Testis (tissue), 2 donors: Measurements from ENCODE around the gene ADCY10.

Experiments used
- CTCF ChIP-seq, 3 experiments: fragments of 450-650 bp in 2 of 3; fragments of 200-600 bp in 1 of 3; sonication (generic) in 1 of 3; IDR thresholded peaks; one replicate each; pipeline ENCODE4 v1.5.1; 2016 to 2019; ENCODE audit warnings: antibody characterized with exemption in 3 of 3, mild to moderate bottlenecking in 2 of 3, moderate library complexity in 1 of 3
- POLR2A ChIP-seq: fragments of 450-650 bp; IDR thresholded peaks from one replicate; pipeline ENCODE4 v1.6.1; 2017; ENCODE audit warnings: antibody characterized with exemption, mild to moderate bottlenecking, moderate library complexity

DNA sequence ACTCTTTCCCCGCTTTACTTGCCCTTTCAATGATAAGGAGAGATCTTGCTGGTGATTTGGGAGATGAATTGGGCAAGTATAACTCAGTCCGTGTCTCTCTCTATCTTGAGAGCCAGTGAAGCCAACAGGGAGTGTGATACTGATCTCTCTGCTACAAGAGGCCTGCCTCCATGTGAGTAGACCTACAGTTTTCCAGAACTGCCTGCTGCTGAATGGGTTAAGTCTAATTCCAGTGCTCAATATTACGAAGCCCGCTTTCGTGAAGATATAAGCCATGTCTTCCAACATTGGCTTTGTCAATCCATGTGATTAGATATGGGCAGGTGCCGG, 92.6 kb downstream of the ADCY10 start:
- TF ChIP-seq CTCF (IDR thresholded peaks at IDR 0.05) (no peak), POLR2A (no peak)
